Measurements from ENCODE around the gene MAPK12. TPM values are rescaled to one million over a fixed set of nuclear protein-coding genes. Genes with fewer than 3 reads are reported as not detected.

The MAPK12 gene
- total and polyA plus RNA-seq, 2 donors (not counting 1 experiment from before 2014, with no cell fraction given) = 16.4 to 30.1 TPM

- H3K36me3 ChIP-seq (ENCODE audit: control insufficient read depth, insufficient read depth, low read length) = peaks cover 49% of the 10 kb centered on the region
- TF ChIP-seq EZH2 (IDR thresholded peaks at IDR 0.05; ENCODE audit: low read length, missing control alignments) = no peak
- TF ChIP-seq CTCF (conservative IDR thresholded peaks at IDR 0.05 in 1 of 2, IDR thresholded peaks at IDR 0.05 in 1 of 2; ENCODE audit: low read depth in 1 of 2, low read length in 2 of 2) = no peak
- no peak overlapping the region for H2AFZ ChIP-seq (ENCODE audit: low read length)
- H3K27ac ChIP-seq (ENCODE audit: insufficient read depth, low read length) = no peak overlapping the region
- no peaks in the 10 kb centered on the region for H3K4me1 ChIP-seq (ENCODE audit: control insufficient read depth, extremely low read depth, insufficient read depth, low read length)
- H4K20me1 ChIP-seq (ENCODE audit: control insufficient read depth, extremely low read depth, insufficient read depth, low read length) = peaks cover 4% of the 10 kb centered on the region
- no peak overlapping the region for H3K4me2 ChIP-seq (ENCODE audit: extremely low read depth, insufficient read depth, low read length)
- no peak overlapping the region for H3K4me3 ChIP-seq (replicated peaks in 1 of 4; ENCODE audit: control extremely low read depth in 1 of 4, insufficient read depth in 1 of 4, low read depth in 3 of 4, low read length in 4 of 4)
- peaks cover 18% of the 10 kb centered on the region for H3K79me2 ChIP-seq (ENCODE audit: control insufficient read depth, insufficient read depth, low read length)
- H3K9ac ChIP-seq (ENCODE audit: insufficient read depth, low read length) = no peak overlapping the region
- DNase-seq (ENCODE audit: low read depth in 2 of 2) = no peak
- no peaks in the 10 kb centered on the region for H3K27me3 ChIP-seq (ENCODE audit: control insufficient read depth, insufficient read depth, low read length)
- H3K9me3 ChIP-seq (ENCODE audit: control insufficient read depth, insufficient read depth, low read depth, low read length) = no peaks in the 10 kb centered on the region
Measured at GRCh38 chr22:50215297-50216054, 46.0 kb downstream of the MAPK12 start.

- Histone ChIP-seq H4K20me1 (ENCODE audit: control insufficient read depth, extremely low read depth, insufficient read depth, low read length) (peaks cover 4% of the 10 kb centered on the region), H3K4me2 (ENCODE audit: extremely low read depth, insufficient read depth, low read length) (no peak overlapping the region), H3K79me2 (ENCODE audit: control insufficient read depth, insufficient read depth, low read length) (peaks cover 19% of the 10 kb centered on the region), H3K27me3 (ENCODE audit: control insufficient read depth, insufficient read depth, low read length) (no peaks in the 10 kb centered on the region), H3K4me3 (replicated peaks in 1 of 4; ENCODE audit: control extremely low read depth in 1 of 4, insufficient read depth in 1 of 4, low read depth in 3 of 4, low read length in 4 of 4) (no peak overlapping the region), H3K27ac (ENCODE audit: insufficient read depth, low read length) (no peak overlapping the region), H3K36me3 (ENCODE audit: control insufficient read depth, insufficient read depth, low read length) (peaks cover 41% of the 10 kb centered on the region), H2AFZ (ENCODE audit: low read length) (no peak overlapping the region), H3K9me3 (ENCODE audit: control insufficient read depth, insufficient read depth, low read depth, low read length) (no peaks in the 10 kb centered on the region), H3K9ac (ENCODE audit: insufficient read depth, low read length) (no peak overlapping the region), H3K4me1 (ENCODE audit: control insufficient read depth, extremely low read depth, insufficient read depth, low read length) (no peaks in the 10 kb centered on the region)
- DNase-seq (ENCODE audit: low read depth in 2 of 2) = no peak
- TF ChIP-seq CTCF (conservative IDR thresholded peaks at IDR 0.05 in 1 of 2, IDR thresholded peaks at IDR 0.05 in 1 of 2; ENCODE audit: low read depth in 1 of 2, low read length in 2 of 2) = no peak
Measured at GRCh38 chr22:50213263-50213662, 48.2 kb downstream of the MAPK12 start.

GRCh38 chr22:50211147-50211546 lies 50.3 kb downstream of the MAPK12 start:
- no peak overlapping the region for H3K9ac ChIP-seq (ENCODE audit: insufficient read depth, low read length)
- peaks cover 19% of the 10 kb centered on the region for H3K79me2 ChIP-seq (ENCODE audit: control insufficient read depth, insufficient read depth, low read length)
- H3K4me1 ChIP-seq (ENCODE audit: control insufficient read depth, extremely low read depth, insufficient read depth, low read length) = no peaks in the 10 kb centered on the region
- H3K27ac ChIP-seq (ENCODE audit: insufficient read depth, low read length) = no peak overlapping the region
- H3K4me2 ChIP-seq (ENCODE audit: extremely low read depth, insufficient read depth, low read length) = no peak overlapping the region
- DNase-seq (ENCODE audit: low read depth in 2 of 2) = no peak
- no peak overlapping the region for H3K4me3 ChIP-seq (replicated peaks in 1 of 4; ENCODE audit: control extremely low read depth in 1 of 4, insufficient read depth in 1 of 4, low read depth in 3 of 4, low read length in 4 of 4)
- TF ChIP-seq EZH2 (IDR thresholded peaks at IDR 0.05; ENCODE audit: low read length, missing control alignments) (no peak), CTCF (conservative IDR thresholded peaks at IDR 0.05 in 1 of 2, IDR thresholded peaks at IDR 0.05 in 1 of 2; ENCODE audit: low read depth in 1 of 2, low read length in 2 of 2) (no peak)
- H3K9me3 ChIP-seq (ENCODE audit: control insufficient read depth, insufficient read depth, low read depth, low read length) = no peaks in the 10 kb centered on the region
- peaks cover 36% of the 10 kb centered on the region for H3K36me3 ChIP-seq (ENCODE audit: control insufficient read depth, insufficient read depth, low read length)
- no peak overlapping the region for H2AFZ ChIP-seq (ENCODE audit: low read length)
- peaks cover 4% of the 10 kb centered on the region for H4K20me1 ChIP-seq (ENCODE audit: control insufficient read depth, extremely low read depth, insufficient read depth, low read length)
- no peaks in the 10 kb centered on the region for H3K27me3 ChIP-seq (ENCODE audit: control insufficient read depth, insufficient read depth, low read length)

Data from fibroblast of lung (primary cell).